ENCODE results near the gene STAB2.

Gene STAB2

GRCh38 chr12:103657331-103657730 is 70.3 kb downstream of the STAB2 start:
- Histone ChIP-seq H4K20me1 (ENCODE audit: control insufficient read depth, insufficient read depth, low read depth, low read length) (no peaks in the 10 kb centered on the region), H3K4me1 (ENCODE audit: control insufficient read depth, low read length) (no peaks in the 10 kb centered on the region), H3K9me2 (replicated peaks; ENCODE audit: control insufficient read depth, low read length) (no peaks in the 10 kb centered on the region), H3K79me2 (ENCODE audit: control insufficient read depth, low read length) (no peaks in the 10 kb centered on the region), H3K27ac (ENCODE audit: low read depth, low read length) (no peak overlapping the region), H3K4me2 (ENCODE audit: low read length) (no peak overlapping the region), H3F3A (ENCODE audit: control insufficient read depth, insufficient read depth) (no peaks in the 10 kb centered on the region), H3K27me3 (ENCODE audit: control insufficient read depth, low read length) (peaks cover 13% of the 10 kb centered on the region; the same call in 1 of the 2 replicates), H3K36me3 (ENCODE audit: control insufficient read depth, low read length) (no peaks in the 10 kb centered on the region), H3K4me3 (ENCODE audit: low read length) (no peak overlapping the region), H3K9me3 (ENCODE audit: control insufficient read depth, insufficient read depth, low read length) (no peaks in the 10 kb centered on the region)
- no peak for TF ChIP-seq EZH2phosphoT487 (IDR thresholded peaks at IDR 0.05; ENCODE audit: borderline replicate concordance, low read length)
- TF ChIP-seq CTCF (IDR thresholded peaks at IDR 0.05; ENCODE audit: low read depth, low read length, poor library complexity, severe bottlenecking), result no peak

DNA sequence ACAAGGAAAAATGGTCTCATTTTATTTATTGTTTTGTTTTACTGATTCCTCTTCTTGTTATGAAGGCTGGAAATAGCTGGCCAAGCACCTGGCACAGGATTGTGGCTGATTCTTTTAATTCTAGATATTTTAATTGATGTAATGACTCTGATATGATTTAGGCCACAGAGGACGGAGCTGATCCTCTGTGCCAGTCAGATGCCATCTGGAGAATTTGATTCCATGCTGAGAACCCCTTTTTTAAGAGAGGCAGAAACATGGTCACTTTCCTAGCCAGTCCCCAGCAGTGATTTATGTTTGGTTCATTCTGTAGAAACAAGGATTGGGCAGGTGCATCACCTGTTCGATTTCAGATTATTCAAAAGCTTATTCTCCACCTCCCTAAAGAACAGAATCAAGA is 77.6 kb downstream of the STAB2 start:
- no peak overlapping the region for H3K4me2 ChIP-seq (ENCODE audit: low read length)
- H3K9me3 ChIP-seq (ENCODE audit: control insufficient read depth, insufficient read depth, low read length), result no peaks in the 10 kb centered on the region
- peaks cover 8% of the 10 kb centered on the region; the same call in 1 of the 2 replicates for H3K27me3 ChIP-seq (ENCODE audit: control insufficient read depth, low read length)
- no peak overlapping the region for H3K27ac ChIP-seq (ENCODE audit: low read depth, low read length)
- H3K79me2 ChIP-seq (ENCODE audit: control insufficient read depth, low read length), result no peaks in the 10 kb centered on the region
- TF ChIP-seq EZH2phosphoT487 (IDR thresholded peaks at IDR 0.05; ENCODE audit: borderline replicate concordance, low read length) (no peak), CTCF (IDR thresholded peaks at IDR 0.05; ENCODE audit: low read depth, low read length, poor library complexity, severe bottlenecking) (no peak)
- no peaks in the 10 kb centered on the region for H3K4me1 ChIP-seq (ENCODE audit: control insufficient read depth, low read length)
- H3K4me3 ChIP-seq (ENCODE audit: low read length), result no peak overlapping the region
- H4K20me1 ChIP-seq (ENCODE audit: control insufficient read depth, insufficient read depth, low read depth, low read length), result no peaks in the 10 kb centered on the region
- H3K36me3 ChIP-seq (ENCODE audit: control insufficient read depth, low read length), result no peaks in the 10 kb centered on the region
- no peaks in the 10 kb centered on the region for H3K9me2 ChIP-seq (replicated peaks; ENCODE audit: control insufficient read depth, low read length)
- H3F3A ChIP-seq (ENCODE audit: control insufficient read depth, insufficient read depth), result no peaks in the 10 kb centered on the region

- Histone ChIP-seq H3K9me2 (replicated peaks; ENCODE audit: control insufficient read depth, low read length) (no peaks in the 10 kb centered on the region), H4K20me1 (ENCODE audit: control insufficient read depth, insufficient read depth, low read depth, low read length) (no peaks in the 10 kb centered on the region), H3K4me3 (ENCODE audit: low read length) (no peak overlapping the region), H3K4me1 (ENCODE audit: control insufficient read depth, low read length) (no peaks in the 10 kb centered on the region), H3K27me3 (ENCODE audit: control insufficient read depth, low read length) (peaks cover 4% of the 10 kb centered on the region; the same call in 1 of the 2 replicates), H3F3A (ENCODE audit: control insufficient read depth, insufficient read depth) (no peaks in the 10 kb centered on the region), H3K9me3 (ENCODE audit: control insufficient read depth, insufficient read depth, low read length) (no peaks in the 10 kb centered on the region), H3K79me2 (ENCODE audit: control insufficient read depth, low read length) (no peaks in the 10 kb centered on the region), H3K27ac (ENCODE audit: low read depth, low read length) (no peak overlapping the region), H3K4me2 (ENCODE audit: low read length) (no peak overlapping the region), H3K36me3 (ENCODE audit: control insufficient read depth, low read length) (no peaks in the 10 kb centered on the region)
- TF ChIP-seq EZH2phosphoT487 (IDR thresholded peaks at IDR 0.05; ENCODE audit: borderline replicate concordance, low read length), result no peak
- no peak for TF ChIP-seq CTCF (IDR thresholded peaks at IDR 0.05; ENCODE audit: low read depth, low read length, poor library complexity, severe bottlenecking)
Measured at GRCh38 chr12:103665971-103666370, 78.9 kb downstream of the STAB2 start.

Measured in DOHH2 (cell line).